Activated CD4-positive, alpha-beta T cell treated with anti-CD3 and anti-CD28 coated beads, Interleukin-2, amount 50 U/mL, for 1 hour (primary cell): ENCODE data around the gene CACNG4.

Source experiments
- DNase-seq: peaks from one replicate; pipeline ENCODE4 v3.0.0-alpha.2; 2020

The CACNG4 gene

DNA sequence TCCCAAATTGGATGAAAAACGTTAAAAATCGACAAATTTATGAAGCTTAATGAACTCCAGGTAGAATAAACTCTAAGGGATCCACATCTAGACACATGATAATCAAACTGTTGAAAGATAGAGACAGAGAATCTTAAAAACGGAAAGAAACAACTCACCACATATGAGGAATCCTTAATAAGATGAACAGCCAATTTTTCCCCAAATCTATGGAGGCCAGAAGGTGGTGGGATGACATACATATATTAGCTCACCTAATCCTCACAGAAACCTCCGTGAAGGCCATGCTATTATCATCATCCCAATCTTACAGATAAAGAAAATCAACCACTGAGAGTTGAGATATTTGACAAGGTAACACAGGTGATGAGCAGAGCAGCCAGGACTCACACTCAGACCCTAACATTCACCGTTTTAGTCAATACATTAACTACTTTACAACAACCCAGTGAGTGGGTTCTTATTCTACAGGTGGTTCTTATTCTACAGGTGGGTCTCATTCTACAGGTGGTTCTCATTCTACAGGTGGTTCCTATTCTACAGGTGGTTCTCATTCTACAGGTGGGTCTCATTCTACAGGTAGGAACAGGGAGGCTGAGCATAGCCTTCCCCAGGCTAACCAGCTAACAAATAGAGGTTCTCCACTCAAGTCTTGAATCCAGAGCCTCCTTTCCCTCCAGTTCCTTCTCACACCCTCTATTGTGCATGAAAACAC, 84.7 kb downstream of the CACNG4 start:
- DNase-seq: no peak

DNA sequence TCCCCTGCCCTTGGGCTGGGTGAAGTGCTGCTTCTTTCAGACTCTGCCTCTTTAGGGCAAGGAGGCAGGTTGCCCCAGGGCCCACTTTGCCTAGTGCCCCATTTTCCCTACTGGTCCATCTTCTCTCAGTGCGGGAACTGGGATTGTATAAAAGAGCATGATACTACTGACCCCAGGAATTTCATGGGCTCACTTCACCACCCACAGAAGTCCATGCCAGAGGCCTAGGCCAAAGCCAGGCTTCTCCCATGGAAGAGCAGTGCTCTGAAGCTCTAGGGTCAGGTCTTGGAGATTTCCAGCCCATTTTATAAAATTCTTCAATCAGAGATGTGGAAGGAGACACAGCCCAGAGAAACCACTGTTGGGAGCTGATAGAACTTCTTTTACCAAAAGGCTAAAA, 85.6 kb downstream of the CACNG4 start:
- DNase-seq: no peak

DNA sequence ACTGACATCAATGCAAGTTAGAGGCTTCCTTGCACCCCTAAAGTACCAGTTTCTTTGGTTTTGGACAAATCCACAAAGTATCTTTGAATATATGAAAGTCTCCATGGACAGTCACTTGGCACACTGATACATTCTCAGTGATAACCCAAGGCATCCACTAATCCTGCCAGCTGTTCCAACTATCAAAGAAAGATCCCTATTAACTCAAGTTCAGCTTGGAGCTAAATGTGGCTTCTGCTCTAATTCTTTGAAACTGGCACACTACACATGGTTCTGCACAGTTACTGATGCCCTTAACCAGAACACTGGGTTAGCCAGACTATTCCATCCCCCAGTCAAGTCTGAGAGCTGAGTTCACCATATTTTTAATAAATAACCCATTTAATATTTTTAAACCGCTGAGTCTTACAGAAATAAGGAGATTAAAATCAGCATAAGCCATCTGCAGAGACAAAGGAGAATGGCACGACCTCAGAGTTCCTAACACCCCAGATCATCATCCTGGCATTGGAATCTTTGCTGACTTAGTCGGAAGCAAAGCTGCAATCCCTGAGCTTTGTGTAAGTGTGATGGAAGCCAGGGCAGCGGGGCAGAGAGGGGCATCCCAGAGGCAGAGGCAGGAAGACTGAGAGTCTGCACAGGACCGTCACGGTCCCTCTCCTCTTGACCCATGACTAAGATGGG, 86.1 kb downstream of the CACNG4 start:
- DNase-seq: no peak

DNA sequence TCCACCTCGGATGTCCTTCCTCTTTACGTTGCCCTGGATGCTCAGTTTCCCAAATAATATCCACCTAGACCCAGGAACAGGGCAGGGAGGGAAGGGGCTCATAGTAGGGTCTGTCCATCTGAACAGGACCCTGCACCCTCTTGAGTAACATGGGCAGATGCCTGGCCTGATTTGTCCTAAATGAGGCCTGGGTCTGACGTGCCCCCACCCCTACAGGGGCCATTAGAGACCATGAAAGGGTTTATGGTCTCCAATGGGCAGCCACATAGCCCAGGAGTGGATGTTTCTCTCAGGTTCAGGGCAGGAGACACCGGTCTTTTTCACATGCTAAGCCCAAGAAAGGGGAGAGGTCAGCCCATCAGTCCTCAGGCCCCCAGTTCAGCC, 86.6 kb downstream of the CACNG4 start:
- no peak for DNase-seq

DNA sequence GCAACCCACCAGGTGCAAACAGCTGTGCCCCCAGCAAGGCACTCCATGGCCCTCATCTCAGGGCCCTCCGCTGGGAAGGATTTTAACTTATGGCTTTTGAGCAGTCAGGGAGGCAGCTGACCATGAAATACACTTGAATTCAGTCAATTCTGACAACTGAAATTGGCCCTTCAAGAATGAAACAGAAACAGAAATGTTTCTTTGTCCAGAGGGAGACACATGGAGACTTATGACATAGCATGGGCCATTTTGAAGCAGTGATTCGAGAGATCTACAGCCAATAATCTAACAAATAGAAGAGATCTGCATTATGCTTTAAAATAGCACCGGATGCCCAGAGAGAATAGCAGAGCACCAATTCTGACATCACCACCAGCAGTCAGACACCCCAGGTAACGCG, 87.3 kb downstream of the CACNG4 start:
- DNase-seq: no peak

DNA sequence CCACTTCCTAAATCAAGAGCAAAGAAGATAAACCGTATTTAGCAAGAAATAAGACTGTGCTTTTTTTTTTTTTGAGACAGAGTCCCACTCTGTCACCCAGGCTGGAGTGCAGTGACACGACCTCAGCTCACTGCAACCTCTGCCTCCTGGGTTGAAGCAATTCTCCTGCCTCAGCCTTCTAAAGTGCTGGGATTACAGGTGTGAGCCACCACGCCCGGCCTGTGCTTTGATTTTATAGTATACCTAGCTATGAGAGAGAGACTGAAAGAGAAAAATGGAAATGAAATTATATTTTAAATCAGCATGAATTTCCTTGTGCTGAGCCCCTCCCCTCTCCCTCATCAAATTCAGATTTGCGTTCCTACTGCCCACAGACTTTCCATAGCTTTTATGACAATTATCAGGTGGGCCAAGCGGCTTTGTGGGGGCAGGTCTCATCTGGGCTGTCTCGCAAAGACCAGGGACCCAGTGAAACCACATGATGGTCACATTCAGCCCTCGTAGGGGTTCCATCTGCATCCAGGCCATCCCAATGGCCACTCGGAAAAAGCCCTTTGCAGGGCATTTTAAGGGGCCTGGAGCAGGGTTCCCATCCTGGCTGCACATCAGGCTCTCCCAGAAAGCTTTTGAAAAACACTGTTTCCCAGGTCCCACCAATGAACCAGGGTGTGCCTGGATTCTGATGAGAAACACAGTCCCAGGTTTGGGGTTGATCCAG, 88.4 kb downstream of the CACNG4 start:
- DNase-seq: no peak

DNA sequence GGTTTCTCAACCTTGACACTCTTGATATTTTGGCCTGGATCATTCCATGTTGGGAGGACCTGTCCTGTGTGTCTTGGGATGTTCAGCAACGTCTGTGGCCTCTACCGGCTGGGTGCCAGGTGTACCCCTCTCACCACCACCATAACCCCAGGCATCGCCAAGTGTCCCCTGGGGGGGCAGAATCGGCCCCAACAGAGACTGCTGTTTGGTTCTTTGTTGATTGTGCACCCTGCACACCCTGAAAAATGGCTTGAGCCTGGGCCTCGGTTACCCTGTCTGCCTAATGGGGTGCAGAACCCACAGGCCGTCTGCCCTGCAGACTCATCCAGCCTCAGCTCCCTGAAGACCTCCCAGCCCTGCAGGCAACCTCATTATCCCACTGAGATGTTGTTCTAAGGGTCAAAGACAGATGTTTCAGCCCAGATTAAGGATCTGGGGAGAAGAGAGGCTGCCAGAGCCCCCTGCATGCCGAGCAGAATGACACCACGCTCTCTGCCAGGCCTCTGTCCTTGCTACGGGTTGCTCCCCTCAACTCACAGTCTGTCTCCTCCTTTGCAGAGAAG, 89.0 kb downstream of the CACNG4 start:
- DNase-seq: no peak

DNA sequence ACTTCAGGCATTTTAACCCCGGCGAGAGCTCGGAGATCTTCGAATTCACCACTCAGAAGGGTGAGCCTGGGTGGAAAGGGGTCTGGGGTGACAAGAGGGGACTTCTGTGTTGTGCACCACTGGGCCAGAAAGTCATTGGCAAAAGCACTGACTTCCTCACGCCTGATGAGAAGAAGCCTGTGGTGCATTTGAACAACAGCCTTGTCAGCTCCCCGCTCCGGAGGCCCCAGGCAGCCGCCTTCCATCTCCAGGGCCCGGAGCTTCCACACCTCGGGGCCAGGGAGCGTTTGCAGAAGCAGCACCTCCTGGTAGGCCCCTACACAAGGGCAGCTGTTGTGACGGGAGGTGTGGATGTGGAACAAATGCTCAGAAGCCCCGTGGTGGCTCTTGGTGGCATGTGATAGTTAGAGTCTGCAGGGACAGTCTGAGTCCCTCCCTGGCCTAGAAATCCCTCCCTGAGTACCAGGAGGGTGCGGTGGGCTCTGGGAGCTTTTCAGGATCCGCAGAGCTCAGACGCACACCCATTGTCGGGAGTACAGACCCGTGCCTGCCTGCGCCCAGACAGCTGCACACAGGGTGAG, 89.6 kb downstream of the CACNG4 start:
- DNase-seq: no peak

DNA sequence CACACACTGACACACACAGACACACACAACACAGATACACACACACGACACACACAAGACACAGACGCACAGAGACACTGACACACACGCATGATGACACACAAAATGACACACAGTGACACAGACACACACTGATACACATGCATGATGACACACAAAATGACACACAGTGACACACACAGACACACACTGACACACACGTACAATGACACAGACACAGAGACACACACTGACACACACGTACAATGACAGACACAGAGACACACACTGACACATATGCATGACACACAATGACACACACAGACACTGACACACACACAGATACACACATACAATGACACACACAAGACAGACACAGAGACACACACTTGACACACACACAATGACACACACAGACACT, 90.1 kb downstream of the CACNG4 start:
- no peak for DNase-seq

DNA sequence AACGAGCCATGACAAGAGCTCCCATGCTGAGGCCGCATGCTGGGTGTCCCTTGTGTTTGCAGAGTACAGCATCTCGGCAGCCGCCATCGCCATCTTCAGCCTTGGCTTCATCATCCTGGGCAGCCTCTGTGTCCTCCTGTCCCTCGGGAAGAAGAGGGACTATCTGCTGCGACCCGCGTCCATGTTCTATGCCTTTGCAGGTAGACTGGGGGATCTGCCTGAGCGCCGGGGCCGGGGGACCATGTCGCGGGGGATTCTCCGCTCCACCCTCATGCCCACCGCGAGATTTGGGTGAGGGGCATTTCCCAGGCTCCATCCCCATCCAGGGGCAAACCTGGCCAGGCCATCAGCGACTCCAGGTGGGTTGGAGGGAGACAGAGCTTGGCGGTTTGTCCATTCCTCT, 90.5 kb downstream of the CACNG4 start:
- DNase-seq: no peak

DNA sequence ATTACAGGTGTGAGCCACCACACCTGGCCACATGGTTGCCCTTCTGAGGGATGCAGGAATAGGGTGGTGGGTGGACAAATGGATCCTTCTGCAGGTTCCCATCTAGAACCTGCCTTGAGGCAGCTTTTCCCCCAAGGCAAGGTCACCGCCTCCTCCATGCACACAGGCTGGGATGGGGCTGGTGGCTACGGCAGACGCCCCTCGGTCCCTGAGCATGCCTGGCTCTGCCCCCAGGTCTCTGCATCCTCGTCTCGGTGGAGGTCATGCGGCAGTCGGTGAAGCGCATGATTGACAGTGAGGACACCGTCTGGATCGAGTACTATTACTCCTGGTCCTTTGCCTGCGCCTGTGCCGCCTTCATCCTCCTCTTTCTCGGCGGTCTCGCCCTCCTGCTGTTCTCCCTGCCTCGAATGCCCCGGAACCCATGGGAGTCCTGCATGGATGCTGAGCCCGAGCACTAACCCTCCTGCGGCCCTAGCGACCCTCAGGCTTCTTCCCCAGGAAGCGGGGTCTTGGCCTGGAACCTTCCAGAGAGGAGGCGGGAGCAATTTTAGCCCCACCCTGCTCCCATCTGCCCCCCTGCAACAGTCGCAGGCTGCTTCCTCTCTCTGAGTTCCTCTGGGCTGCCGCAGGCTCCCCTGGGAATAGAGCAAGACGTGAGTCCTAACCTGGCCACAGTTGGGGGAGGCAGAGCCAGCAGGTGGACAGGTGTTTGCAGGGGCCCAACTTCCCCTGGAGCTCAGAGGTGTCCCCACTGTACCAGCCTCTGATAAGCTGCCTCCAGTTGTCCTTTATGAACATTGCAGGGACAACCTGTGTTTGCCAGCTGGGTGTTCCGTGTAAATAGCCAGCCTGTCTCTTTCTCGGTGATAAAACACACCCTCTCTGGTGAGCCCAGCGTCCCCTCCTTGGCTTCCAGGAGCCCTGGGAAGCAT, 91.6 kb downstream of the CACNG4 start:
- no peak for DNase-seq

DNA sequence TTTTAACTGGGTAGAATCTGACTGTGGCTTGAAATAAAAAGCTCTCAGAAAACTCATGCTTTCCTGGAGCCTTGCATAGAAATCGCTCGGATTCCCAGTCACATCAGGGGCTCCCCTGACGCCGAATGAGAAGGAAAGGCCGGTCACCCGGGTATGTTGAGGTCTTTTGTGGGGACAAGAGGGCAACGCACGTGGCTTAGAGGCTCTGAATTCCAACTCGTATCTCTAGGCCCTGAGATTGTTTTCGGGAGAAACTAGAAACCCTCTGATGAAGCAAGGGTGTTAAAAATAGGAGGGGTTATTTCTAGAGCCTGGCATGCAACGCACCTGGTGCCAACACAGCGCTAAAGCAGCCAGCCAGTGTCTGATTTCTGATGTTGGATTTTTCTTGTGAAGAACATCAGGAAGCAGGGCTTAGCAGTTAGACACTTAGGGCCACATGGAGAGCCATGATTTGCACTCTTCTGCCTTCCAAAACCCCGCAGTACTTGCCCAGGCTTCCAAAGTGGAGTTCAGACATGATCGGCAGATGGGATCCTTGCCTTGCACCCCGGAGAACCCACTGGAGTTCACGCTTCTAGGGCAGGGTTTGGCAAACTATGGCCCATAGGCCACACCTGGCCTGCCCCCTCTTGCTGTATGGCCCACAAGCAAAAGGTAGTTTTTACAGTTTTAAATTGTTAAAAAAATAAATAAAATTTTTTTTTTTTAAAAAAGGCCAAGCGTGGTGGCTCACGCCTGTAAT, 92.4 kb downstream of the CACNG4 start:
- no peak for DNase-seq

DNA sequence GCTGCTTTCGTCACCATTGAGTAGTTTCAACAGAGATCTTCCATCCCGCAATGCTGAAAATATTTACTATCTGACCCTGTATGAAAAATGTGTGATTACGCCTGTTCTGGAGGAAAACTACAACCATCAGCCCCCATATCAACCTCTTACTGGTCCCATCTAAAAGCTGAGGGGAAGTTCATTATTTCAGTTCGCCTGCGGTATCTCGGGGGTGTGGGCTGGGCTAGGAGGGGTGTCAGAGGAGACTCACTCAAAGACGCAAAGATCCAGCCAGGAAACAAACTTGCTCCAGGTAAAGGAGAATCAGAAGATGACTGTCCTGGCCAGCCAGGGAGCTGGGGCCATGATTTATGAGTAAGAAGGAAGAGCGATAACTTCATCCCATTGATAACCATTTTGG, 93.5 kb downstream of the CACNG4 start:
- DNase-seq: no peak

DNA sequence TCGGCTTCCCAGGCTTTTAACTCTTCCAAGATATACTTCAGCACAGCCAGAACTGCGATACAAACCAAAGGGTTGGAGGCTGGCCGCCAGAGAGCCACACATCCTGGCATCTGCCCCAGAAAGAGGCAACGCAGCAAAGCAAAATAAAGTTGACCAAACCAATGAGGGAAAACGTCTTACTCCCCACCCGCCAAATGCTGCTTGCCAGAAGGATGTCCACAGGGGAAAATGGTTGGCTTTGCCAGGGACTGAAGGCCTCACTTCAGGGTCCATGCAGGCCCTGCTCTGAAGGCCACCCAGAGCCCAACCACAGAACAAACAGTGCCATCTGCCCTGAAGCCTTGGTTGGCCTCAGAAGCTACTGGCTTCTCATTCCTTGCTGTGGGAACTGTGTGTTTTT, 94.9 kb downstream of the CACNG4 start:
- no peak for DNase-seq

DNA sequence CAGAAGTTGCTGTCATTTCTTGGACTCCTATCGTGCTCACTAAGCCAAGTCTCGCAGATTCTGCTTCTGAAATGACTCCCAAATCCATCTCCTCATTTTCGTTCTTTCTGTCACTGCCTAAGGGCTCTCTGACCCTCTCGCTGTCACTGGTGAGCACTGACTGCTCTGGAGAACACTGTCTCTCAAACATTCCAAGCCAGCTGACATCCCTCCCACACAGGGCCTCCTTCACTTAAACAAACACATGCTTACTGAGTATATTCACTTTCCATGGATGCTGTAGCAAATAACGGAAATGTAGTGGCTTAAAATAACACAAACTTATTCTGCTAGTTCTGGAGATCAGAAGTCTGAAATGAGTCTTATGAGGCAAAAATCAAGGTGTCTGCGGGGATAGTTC, 98.6 kb downstream of the CACNG4 start:
- no peak for DNase-seq

DNA sequence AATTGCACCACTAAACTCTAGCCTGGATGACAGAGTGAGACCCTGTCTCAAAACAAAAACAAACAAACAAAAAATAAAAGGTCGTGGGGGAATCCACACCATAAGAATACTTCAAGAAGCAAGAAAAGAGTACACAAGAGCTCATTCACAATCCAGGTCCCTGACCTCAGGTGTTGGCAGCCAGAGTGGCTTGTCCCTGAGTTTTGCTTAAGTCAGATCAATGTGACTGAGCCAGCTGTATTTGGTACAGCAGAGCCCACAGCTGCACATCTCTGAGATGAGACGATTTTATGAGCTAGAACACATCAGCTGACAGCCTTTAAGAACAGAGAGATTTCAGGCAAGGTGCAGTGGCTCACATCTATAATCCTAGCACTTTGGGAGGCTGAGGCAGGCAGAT, 102.2 kb downstream of the CACNG4 start:
- DNase-seq: no peak

DNA sequence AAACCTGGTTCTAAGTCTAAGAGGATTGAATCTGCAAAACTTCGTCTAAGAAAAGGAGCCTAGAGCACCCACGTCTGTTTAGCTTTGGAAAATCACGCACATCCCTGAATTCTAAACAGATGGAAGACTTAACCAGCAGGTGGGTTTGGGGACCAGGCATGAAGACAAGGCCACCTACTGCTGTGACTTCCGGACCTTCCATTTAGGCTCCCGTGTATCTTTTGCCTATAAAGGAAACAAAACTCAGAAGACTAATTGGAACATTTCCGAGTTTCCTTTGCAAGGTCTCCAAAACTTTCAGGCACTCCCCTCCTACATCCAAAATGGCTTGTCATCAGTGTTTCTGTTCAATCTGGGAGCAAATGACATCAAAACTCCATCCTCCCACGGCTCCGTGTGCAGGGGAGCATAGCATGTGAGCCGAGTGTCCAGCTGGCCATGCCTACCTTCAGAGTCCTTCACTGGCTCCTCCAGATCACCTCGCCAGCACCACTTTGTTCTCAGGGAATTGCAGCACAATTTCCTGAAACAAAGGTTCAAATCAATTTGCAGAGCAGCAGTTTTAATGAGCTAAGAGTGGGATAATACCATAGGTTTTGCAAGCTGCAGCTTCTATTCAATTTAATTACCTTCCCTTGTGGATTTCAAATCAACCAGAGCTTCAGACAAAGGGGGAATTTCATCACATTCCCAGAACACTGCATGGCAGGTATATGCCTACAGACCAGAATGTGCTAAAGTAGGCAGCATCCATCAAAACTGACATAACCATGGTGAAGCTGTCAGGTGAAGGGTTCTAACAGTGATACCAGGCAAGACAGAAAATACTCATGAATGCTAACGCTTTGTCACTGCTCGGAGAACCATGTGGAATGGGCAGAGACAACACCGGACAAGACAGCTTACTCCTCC, 103.3 kb downstream of the CACNG4 start:
- DNase-seq: no peak

DNA sequence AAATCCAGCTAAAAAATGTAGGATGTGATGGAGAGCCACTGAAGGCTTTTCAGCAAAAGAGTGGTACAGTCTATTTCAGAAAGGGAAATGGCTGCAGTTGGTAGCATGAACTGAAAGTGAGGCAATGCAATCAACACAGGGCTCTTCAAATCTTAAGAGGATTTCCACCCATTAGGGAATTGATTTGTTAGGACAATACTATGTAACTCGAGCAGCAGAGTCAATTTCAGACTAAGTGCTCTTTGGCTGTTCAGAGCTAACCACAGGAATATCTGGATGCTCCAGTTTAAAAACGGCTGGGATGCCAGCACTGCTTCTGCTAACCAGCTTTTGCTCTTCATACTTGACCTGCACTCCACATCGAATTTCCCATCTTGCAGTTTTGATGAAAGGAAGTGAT, 104.5 kb downstream of the CACNG4 start:
- no peak for DNase-seq

DNA sequence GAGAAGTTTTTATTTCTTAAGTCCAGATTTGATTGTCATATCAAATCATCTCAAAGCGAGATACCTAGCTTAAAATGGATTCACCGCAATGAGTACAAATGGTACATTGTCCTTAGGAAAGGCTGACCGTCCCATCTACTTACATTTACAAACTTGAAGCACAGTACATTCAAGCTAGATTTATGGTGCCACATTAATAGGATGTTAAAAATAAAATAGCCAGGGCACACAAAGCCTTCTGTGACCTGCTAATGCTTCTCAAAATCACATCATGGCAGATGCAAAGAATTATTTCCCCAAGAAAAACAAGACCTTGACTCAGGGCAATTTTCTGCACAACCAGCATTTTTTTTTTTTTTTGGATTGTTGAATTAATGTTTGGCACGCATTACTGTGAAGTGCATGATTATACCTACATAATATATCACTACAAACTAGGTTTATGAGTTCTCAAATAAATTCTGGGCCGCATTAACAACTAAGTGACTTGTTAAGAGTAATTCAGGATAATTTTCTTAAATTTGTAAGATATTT, 105.2 kb downstream of the CACNG4 start:
- DNase-seq: no peak

DNA sequence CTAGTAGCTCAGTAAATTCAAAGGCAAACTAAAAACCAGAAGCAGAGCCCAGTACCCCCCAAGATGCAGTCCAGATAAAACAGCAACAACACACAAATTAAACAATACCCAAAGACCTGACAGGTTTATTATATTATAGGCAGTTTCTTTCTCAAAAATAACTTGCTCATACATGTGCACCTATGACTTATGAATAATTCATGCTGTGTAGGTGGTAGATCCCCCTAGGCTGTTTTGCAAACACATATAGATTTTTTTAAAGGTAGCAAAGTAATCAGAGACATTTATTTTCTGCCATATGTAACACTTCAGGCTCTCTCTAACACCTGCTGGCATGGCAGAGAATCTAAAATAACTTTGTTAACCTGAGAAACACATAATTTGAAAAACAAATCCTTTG, 107.1 kb downstream of the CACNG4 start:
- no peak for DNase-seq
